H9 (cell line): ENCODE data around the gene FYTTD1. TPM values are rescaled to one million over a fixed set of nuclear protein-coding genes. Genes with fewer than 3 reads are reported as not detected.
A peak's percentile ranks its signal among the peaks of the same experiment; 100 is the strongest.

Experiments
- DNase-seq: peaks from one replicate; pipeline ENCODE4 v3.0.0-alpha.2; 2017
- H2AFZ ChIP-seq: one replicate; pipeline ENCODE4 v1.6.1; 2013; ENCODE audit warnings: mild to moderate bottlenecking, low read length, control low read depth, moderate library complexity
- H2AK5ac ChIP-seq: 2 replicates; pipeline ENCODE4 v1.6.1; 2013; ENCODE audit warnings: low read length, control low read depth, mixed read lengths; ENCODE audit not compliant: insufficient read length
- H2BK120ac ChIP-seq: one replicate; pipeline ENCODE4 v1.6.1; 2013; ENCODE audit warnings: low read depth, mild to moderate bottlenecking, low read length, control low read depth, inconsistent platforms; ENCODE audit not compliant: poor library complexity, severe bottlenecking
- H2BK12ac ChIP-seq: 2 replicates; pipeline ENCODE4 v1.6.1; 2013; ENCODE audit warnings: low read length, control low read depth, mixed read lengths, low read depth; ENCODE audit not compliant: insufficient read length
- H2BK15ac ChIP-seq: 2 replicates; pipeline ENCODE4 v1.6.1; 2013; ENCODE audit warnings: low read depth, low read length, control low read depth
- H2BK20ac ChIP-seq: one replicate; pipeline ENCODE4 v1.6.1; 2013; ENCODE audit warnings: low read depth, mild to moderate bottlenecking, low read length, control low read depth, inconsistent platforms; ENCODE audit not compliant: poor library complexity, severe bottlenecking
- H2BK5ac ChIP-seq: 2 replicates; pipeline ENCODE4 v1.6.1; 2013; ENCODE audit warnings: low read length, control low read depth, mixed read lengths; ENCODE audit not compliant: insufficient read length
- H3K14ac ChIP-seq: 2 replicates; pipeline ENCODE4 v1.6.1; 2013; ENCODE audit warnings: low read length, control low read depth; ENCODE audit not compliant: insufficient read depth
- H3K18ac ChIP-seq: 2 replicates; pipeline ENCODE4 v1.6.1; 2013; ENCODE audit warnings: low read depth, mild to moderate bottlenecking, mixed read lengths, low read length, control low read depth; ENCODE audit not compliant: insufficient read length
- H3K23ac ChIP-seq: 2 replicates; pipeline ENCODE4 v1.6.1; 2013; ENCODE audit warnings: low read length, control low read depth, mixed read lengths, low read depth; ENCODE audit not compliant: insufficient read length
- H3K23me2 ChIP-seq: 2 replicates; pipeline ENCODE4 v1.6.1; 2013; ENCODE audit warnings: low read depth, mild to moderate bottlenecking, mixed read lengths, low read length, control low read depth; ENCODE audit not compliant: insufficient read length, poor library complexity, severe bottlenecking
- H3K27ac ChIP-seq: 2 replicates; pipeline ENCODE4 v1.5.1; 2013; ENCODE audit warnings: low read length, control low read depth, mixed read lengths, low read depth; ENCODE audit not compliant: insufficient read length
- H3K27me3 ChIP-seq: 2 replicates; pipeline ENCODE4 v1.6.1; 2013; ENCODE audit warnings: low read length, control low read depth, inconsistent platforms; ENCODE audit not compliant: insufficient read depth
- H3K4ac ChIP-seq: 2 replicates; pipeline ENCODE4 v1.6.1; 2013; ENCODE audit warnings: low read depth, mild to moderate bottlenecking, control low read depth, inconsistent platforms, low read length, moderate library complexity
- H3K4me1 ChIP-seq: 2 replicates; pipeline ENCODE4 v1.6.1; 2013; ENCODE audit warnings: low read length, control low read depth, inconsistent platforms; ENCODE audit not compliant: insufficient read depth
- H3K4me2 ChIP-seq: 2 replicates; pipeline ENCODE4 v1.6.1; 2013; ENCODE audit warnings: low read length, control low read depth, mixed read lengths; ENCODE audit not compliant: insufficient read length, insufficient read depth
- H3K56ac ChIP-seq: 2 replicates; pipeline ENCODE4 v1.6.1; 2013; ENCODE audit warnings: low read depth, mild to moderate bottlenecking, mixed read lengths, low read length, control low read depth; ENCODE audit not compliant: insufficient read length
- H3K79me1 ChIP-seq: 2 replicates; pipeline ENCODE4 v1.6.1; 2013; ENCODE audit warnings: low read depth, mild to moderate bottlenecking, moderate library complexity, low read length, control low read depth, inconsistent platforms; ENCODE audit not compliant: insufficient read depth, poor library complexity, severe bottlenecking
- H3K79me2 ChIP-seq: 2 replicates; pipeline ENCODE4 v1.6.1; 2013; ENCODE audit warnings: low read length, control low read depth, inconsistent platforms; ENCODE audit not compliant: insufficient read depth
- H3K9ac ChIP-seq: 2 replicates; pipeline ENCODE4 v1.6.1; 2013; ENCODE audit warnings: low read length, control low read depth, mixed read lengths; ENCODE audit not compliant: insufficient read length; ENCODE audit errors: extremely low read depth
- H3K9me3 ChIP-seq: one replicate; pipeline ENCODE4 v1.6.1; 2013; ENCODE audit warnings: low read depth, low read length, inconsistent platforms; ENCODE audit not compliant: control insufficient read depth
- H3T11ph ChIP-seq: one replicate; pipeline ENCODE4 v1.6.1; 2013; ENCODE audit warnings: mild to moderate bottlenecking, low read length, control low read depth, inconsistent platforms
- H4K20me1 ChIP-seq: one replicate; pipeline ENCODE4 v1.6.1; 2013; ENCODE audit not compliant: control insufficient read depth, insufficient read length, insufficient read depth
- H4K5ac ChIP-seq: 2 replicates; pipeline ENCODE4 v1.6.1; 2013; ENCODE audit warnings: low read depth, mild to moderate bottlenecking, mixed read lengths, low read length, control low read depth; ENCODE audit not compliant: insufficient read length
- H4K8ac ChIP-seq: replicated peaks from 2 replicates; pipeline ENCODE4 v1.6.1; 2013; ENCODE audit warnings: low read length, control low read depth, mixed read lengths, low read depth; ENCODE audit not compliant: insufficient read length
- H4K91ac ChIP-seq: 2 replicates; pipeline ENCODE4 v1.6.1; 2013; ENCODE audit warnings: low read depth, mild to moderate bottlenecking, moderate library complexity, mixed read lengths, low read length, control low read depth; ENCODE audit not compliant: insufficient read length
- H3K27ac Mint-ChIP-seq, 3 experiments: 2 replicates in 2 of 3; 3 replicates in 1 of 3; pipeline ENCODE4 v1.8.0; 2020 to 2021; ENCODE audit warnings: mixed read lengths in 3 of 3, mild to moderate bottlenecking in 1 of 3, moderate library complexity in 1 of 3
- H3K27me3 Mint-ChIP-seq: 2 replicates; pipeline ENCODE4 v1.8.0; 2021; ENCODE audit warnings: low read depth, mild to moderate bottlenecking, moderate library complexity, mixed read lengths
- H3K36me3 Mint-ChIP-seq, 3 experiments: 2 replicates in 2 of 3; 3 replicates in 1 of 3; pipeline ENCODE4 v1.8.0; 2020 to 2021; ENCODE audit warnings: low read depth in 3 of 3, mixed read lengths in 3 of 3; ENCODE audit not compliant: insufficient read depth in 1 of 3
- H3K4me1 Mint-ChIP-seq, 2 experiments: 2 replicates each; pipeline ENCODE4 v1.8.0; 2020; ENCODE audit warnings: mixed read lengths in 2 of 2
- H3K4me3 Mint-ChIP-seq, 2 experiments: 2 replicates in 1 of 2; 3 replicates in 1 of 2; pipeline ENCODE4 v1.8.0; 2020 to 2021; ENCODE audit warnings: mild to moderate bottlenecking in 2 of 2, mixed read lengths in 2 of 2, moderate library complexity in 1 of 2
- H3K9me3 Mint-ChIP-seq, 2 experiments: 2 replicates in 1 of 2; 3 replicates in 1 of 2; pipeline ENCODE4 v1.8.0; 2020; ENCODE audit warnings: mild to moderate bottlenecking in 2 of 2, mixed read lengths in 2 of 2, moderate library complexity in 1 of 2
- CTCF ChIP-seq: fragments of 200-600 bp; sonication (generic); conservative IDR thresholded peaks from 3 replicates; pipeline ENCODE4 v1.8.0; 2021; ENCODE audit warnings: antibody characterized with exemption, mild to moderate bottlenecking
- WGBS: extraction: QIAGEN DNeasy Blood & Tissue Kit; methylation state at CpG from one replicate; pipeline ENCODE4 v1.1.7; 2013; ENCODE audit warnings: missing lambda C conversion rate, low lambda C conversion rate, mixed read lengths; ENCODE audit not compliant: insufficient read length; ENCODE audit errors: extremely low coverage; 5-methylcytosine and 5-hydroxymethylcytosine counted together
- total RNA-seq: library from RNA; stranded (reverse); gene quantifications from 2 replicates; pipeline ENCODE4 v1.2.1, GENCODE V29; 2021

The FYTTD1 gene
- total RNA-seq, 1 experiment from 2014 or later: 19.4 TPM

GRCh38 chr3:197749315-197749600 lies 425 bp upstream of the FYTTD1 start:
- Histone ChIP-seq H4K20me1 (no peaks in the 10 kb centered on the region), H3K56ac (no peak overlapping the region), H3K9me3 (no peaks in the 10 kb centered on the region), H3K23ac (no peak overlapping the region), H3K9ac (no peak overlapping the region), H2BK20ac (no peak overlapping the region), H4K8ac (no peak overlapping the region), H3K14ac (no peak overlapping the region), H3K27me3 (peaks cover 5% of the 10 kb centered on the region; the same call in 1 of the 2 replicates), H3K4me1 (no peaks in the 10 kb centered on the region; the same call in 1 of the 2 replicates), H2BK12ac (no peak overlapping the region), H3K18ac (no peak overlapping the region), H2AK5ac (no peak overlapping the region), H2BK15ac (no peak overlapping the region), H3K27ac (no peak overlapping the region), H2BK120ac (no peak overlapping the region), H3K4me2 (peak overlapping the region; percentile 76), H3K4ac (no peak overlapping the region), H2BK5ac (no peak overlapping the region), H3K79me2 (no peaks in the 10 kb centered on the region), H3K79me1 (no peaks in the 10 kb centered on the region), H4K91ac (no peak overlapping the region), H2AFZ (peak overlapping the region; percentile 9), H4K5ac (no peak overlapping the region), H3K23me2 (peaks cover 18% of the 10 kb centered on the region), H3T11ph (no peak overlapping the region)
- H3K9me3 Mint-ChIP-seq: peaks cover 0 to 8% of the 10 kb centered on the region in 2 experiments; a peak in 2 of 5 replicates
- H3K4me3 Mint-ChIP-seq: peak overlapping the region; percentile 79 to 93
- peak; percentile 73 for DNase-seq
- TF ChIP-seq CTCF: no peak
- peaks cover 19 to 24% of the 10 kb centered on the region in 2 experiments for H3K4me1 Mint-ChIP-seq
- no peak overlapping the region for H3K27ac Mint-ChIP-seq
- peaks cover 34% of the 10 kb centered on the region for H3K27me3 Mint-ChIP-seq
- no CpG with 5 or more reads among the region's 18 CpGs for WGBS
- no peaks in the 10 kb centered on the region; a peak in 1 of 7 replicates for H3K36me3 Mint-ChIP-seq
